ENCODE data around the gene MTHFR. TPM values are rescaled to one million over a fixed set of nuclear protein-coding genes. Genes with fewer than 3 reads are reported as not detected.
A peak's percentile ranks its signal among the peaks of the same experiment; 100 is the strongest.

MTHFR gene
- total RNA-seq, 6 donors from 2014 or later, result 51.5 to 163 (median 58.2) TPM

DNA sequence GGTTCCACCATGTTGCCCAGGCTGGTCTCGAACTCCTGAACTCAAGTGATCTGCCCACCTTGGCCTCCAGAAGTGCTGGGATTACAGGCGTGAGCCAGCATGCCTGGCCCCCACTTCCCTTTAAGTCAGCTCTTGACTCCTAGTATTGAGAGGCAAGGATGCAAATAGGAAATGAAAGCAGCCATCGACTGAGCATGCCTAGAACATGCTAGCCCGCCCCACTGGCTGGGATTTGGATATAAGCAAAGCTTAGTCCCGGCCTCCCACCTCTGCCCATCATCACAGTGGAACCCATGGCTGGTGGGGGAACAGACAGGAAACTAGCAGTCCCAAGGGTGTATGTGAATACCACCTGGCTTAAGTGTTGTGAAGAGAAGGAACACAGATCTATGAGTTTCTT lies 33.3 kb downstream of the MTHFR start:
- Histone ChIP-seq H3K36me3 (no peaks in the 10 kb centered on the region), H3K27ac (no peak overlapping the region), H3K27me3 (no peaks in the 10 kb centered on the region), H3K4me3 (no peak overlapping the region), H3K4me1 (no peaks in the 10 kb centered on the region), H3K9me3 (no peaks in the 10 kb centered on the region)
- TF ChIP-seq POLR2AphosphoS5 (IDR thresholded peaks at IDR 0.05) (no peak), EP300 (IDR thresholded peaks at IDR 0.05) (no peak), POLR2A (IDR thresholded peaks at IDR 0.05) (no peak)
- TF ChIP-seq, protein P1, sequence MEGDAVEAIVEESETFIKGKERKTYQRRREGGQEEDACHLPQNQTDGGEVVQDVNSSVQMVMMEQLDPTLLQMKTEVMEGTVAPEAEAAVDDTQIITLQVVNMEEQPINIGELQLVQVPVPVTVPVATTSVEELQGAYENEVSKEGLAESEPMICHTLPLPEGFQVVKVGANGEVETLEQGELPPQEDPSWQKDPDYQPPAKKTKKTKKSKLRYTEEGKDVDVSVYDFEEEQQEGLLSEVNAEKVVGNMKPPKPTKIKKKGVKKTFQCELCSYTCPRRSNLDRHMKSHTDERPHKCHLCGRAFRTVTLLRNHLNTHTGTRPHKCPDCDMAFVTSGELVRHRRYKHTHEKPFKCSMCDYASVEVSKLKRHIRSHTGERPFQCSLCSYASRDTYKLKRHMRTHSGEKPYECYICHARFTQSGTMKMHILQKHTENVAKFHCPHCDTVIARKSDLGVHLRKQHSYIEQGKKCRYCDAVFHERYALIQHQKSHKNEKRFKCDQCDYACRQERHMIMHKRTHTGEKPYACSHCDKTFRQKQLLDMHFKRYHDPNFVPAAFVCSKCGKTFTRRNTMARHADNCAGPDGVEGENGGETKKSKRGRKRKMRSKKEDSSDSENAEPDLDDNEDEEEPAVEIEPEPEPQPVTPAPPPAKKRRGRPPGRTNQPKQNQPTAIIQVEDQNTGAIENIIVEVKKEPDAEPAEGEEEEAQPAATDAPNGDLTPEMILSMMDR (IDR thresholded peaks at IDR 0.05), result no peak
- peak in 1 of 2 donors; percentile 14 for ATAC-seq (ENCODE audit: low FRiP score in 2 of 2)
- no peak for DNase-seq
- WGBS, 2 donors, result 45 to 57% methylated on average over 5 of the region's 5 CpGs

DNA sequence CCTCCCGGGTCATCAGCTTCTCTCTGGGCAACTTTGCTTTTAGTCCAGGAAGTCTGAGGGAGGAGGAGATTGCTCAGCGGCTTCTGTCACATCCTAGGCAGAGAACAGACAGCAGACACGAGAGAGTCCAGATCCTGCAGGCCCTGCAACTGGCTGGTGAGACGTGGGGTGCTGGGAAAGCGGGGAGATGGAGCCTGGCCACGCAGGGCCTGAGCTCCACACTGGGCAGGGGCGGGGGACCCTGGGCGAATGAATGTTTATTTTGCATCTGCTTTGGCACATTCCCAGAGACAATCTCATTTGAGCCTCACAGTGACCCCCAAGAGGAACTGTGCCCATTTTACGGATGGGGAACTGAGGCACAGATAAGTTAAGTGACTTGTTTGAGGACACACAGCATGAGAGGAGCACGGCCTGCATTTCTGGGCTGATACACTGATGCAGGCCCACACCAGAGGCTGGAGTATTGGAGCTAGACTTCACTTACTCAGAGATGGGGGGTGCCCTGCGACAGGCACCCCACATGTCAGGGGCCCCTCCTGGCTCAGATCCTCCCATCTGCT lies 34.2 kb downstream of the MTHFR start:
- no peak for DNase-seq
- no peaks in the 10 kb centered on the region for H3K4me1 ChIP-seq
- no peaks in the 10 kb centered on the region for H3K36me3 ChIP-seq
- ATAC-seq (ENCODE audit: low FRiP score in 2 of 2), result no peak
- no peak overlapping the region for H3K4me3 ChIP-seq
- TF ChIP-seq, protein P1 (IDR thresholded peaks at IDR 0.05), result no peak
- TF ChIP-seq POLR2AphosphoS5 (IDR thresholded peaks at IDR 0.05), result no peak
- no peak for TF ChIP-seq POLR2A (IDR thresholded peaks at IDR 0.05)
- no peak for TF ChIP-seq EP300 (IDR thresholded peaks at IDR 0.05)
- H3K27ac ChIP-seq, result no peak overlapping the region
- H3K27me3 ChIP-seq, result no peaks in the 10 kb centered on the region
- WGBS, 2 donors, result 71 to 75% methylated on average over 10 to 11 of the region's 11 CpGs
- H3K9me3 ChIP-seq, result no peaks in the 10 kb centered on the region

DNA sequence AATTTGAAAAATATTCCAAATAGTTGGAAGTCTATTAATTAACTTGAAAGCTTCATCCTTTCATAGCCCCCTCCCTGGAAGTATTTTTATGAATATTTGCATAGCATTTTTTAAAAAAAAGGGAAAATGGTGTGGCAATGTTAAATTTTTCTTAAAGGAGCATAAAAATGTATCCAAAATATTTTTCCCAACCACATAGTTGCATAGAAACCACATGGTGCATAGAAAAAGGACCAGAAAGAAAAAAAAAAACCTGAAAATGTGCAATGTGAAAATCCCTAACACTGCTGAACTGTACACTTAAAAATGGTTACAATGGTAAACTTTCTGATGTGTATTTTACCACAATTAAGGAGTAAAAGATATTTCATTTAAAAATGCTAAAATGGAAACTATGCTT lies 35.8 kb downstream of the MTHFR start:
- H3K36me3 ChIP-seq, result no peaks in the 10 kb centered on the region
- H3K9me3 ChIP-seq, result no peaks in the 10 kb centered on the region
- no peak overlapping the region for H3K4me3 ChIP-seq
- TF ChIP-seq, protein P1 (IDR thresholded peaks at IDR 0.05), result no peak
- no peak for TF ChIP-seq POLR2A (IDR thresholded peaks at IDR 0.05)
- no peak for TF ChIP-seq EP300 (IDR thresholded peaks at IDR 0.05)
- TF ChIP-seq POLR2AphosphoS5 (IDR thresholded peaks at IDR 0.05), result no peak
- H3K27ac ChIP-seq, result no peak overlapping the region
- ATAC-seq (ENCODE audit: low FRiP score in 2 of 2) (no peak), DNase-seq (no peak)
- no peaks in the 10 kb centered on the region for H3K27me3 ChIP-seq
- H3K4me1 ChIP-seq, result no peaks in the 10 kb centered on the region

DNA sequence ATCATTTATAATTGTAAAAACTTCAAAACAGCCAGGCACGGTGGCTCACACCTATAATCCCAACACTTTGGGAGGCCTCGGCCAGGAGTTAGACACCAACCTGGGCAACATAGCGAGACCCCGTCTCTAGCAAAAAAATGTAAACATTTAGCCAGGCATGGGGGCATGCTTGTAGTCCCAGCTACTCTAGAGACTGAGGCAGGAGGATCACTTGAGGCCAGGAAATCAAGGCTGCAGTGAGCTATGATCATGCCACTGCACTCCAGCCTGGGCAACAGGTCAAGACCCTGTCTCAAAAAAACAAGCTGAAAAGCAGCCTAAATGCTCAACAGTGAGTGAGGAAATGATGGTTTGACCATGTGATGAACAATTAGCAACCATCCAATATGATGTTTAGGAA lies 36.5 kb downstream of the MTHFR start:
- TF ChIP-seq, protein P1 (IDR thresholded peaks at IDR 0.05), result no peak
- TF ChIP-seq POLR2A (IDR thresholded peaks at IDR 0.05), result no peak
- no peak for TF ChIP-seq EP300 (IDR thresholded peaks at IDR 0.05)
- no peak for TF ChIP-seq POLR2AphosphoS5 (IDR thresholded peaks at IDR 0.05)
- Histone ChIP-seq H3K36me3 (no peaks in the 10 kb centered on the region), H3K9me3 (no peaks in the 10 kb centered on the region), H3K27me3 (no peaks in the 10 kb centered on the region), H3K4me3 (no peak overlapping the region), H3K4me1 (no peaks in the 10 kb centered on the region), H3K27ac (no peak overlapping the region)
- ATAC-seq (ENCODE audit: low FRiP score in 2 of 2) (no peak), DNase-seq (no peak)
- WGBS, 2 donors, result 78 to 84% methylated on average over 4 of the region's 4 CpGs

DNA sequence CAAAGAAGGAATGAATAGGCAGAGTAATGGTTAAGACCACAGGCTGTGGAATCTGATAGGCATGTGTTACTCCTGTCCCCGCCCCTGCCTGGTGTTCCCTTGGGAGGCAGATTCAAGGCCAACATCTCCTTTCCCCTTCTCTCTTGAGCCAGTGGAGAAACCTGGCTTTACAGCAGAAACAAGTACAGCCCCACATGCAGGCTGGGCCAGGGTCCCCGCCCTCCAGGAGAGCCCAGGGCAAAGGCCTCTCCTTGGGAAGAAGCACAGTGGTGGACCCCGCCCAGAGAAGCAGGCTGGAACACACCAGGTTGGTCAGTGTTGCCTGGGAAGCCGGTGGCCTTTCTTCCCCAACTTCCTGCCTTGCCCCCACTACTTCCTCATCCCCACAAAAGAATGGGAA lies 36.9 kb downstream of the MTHFR start:
- Histone ChIP-seq H3K4me3 (no peak overlapping the region), H3K27ac (no peak overlapping the region), H3K36me3 (no peaks in the 10 kb centered on the region), H3K27me3 (no peaks in the 10 kb centered on the region), H3K9me3 (no peaks in the 10 kb centered on the region), H3K4me1 (no peaks in the 10 kb centered on the region)
- DNase-seq, result no peak
- WGBS, 2 donors, result 54 to 59% methylated on average over 2 to 4 of the region's 4 CpGs
- no peak for ATAC-seq (ENCODE audit: low FRiP score in 2 of 2)
- TF ChIP-seq POLR2AphosphoS5 (IDR thresholded peaks at IDR 0.05) (no peak), EP300 (IDR thresholded peaks at IDR 0.05) (no peak), POLR2A (IDR thresholded peaks at IDR 0.05) (no peak)
- TF ChIP-seq, protein P1 (IDR thresholded peaks at IDR 0.05), result no peak

All from upper lobe of left lung (tissue), 6 donors.